ENCODE data around the gene CCL2. TPM values are rescaled to one million over a fixed set of nuclear protein-coding genes. Genes with fewer than 3 reads are reported as not detected.

Gene CCL2
- total RNA-seq, 1 experiment from 2014 or later: 1.4 TPM

GRCh38 chr17:34255841-34256240, 756 bp downstream of the CCL2 start:
- no peaks in the 10 kb centered on the region for H4K20me1 ChIP-seq (ENCODE audit: control insufficient read depth, insufficient read depth, insufficient read length)
- H3K18ac ChIP-seq (ENCODE audit: insufficient read length, low read depth, low read length): no peak overlapping the region
- peak overlapping the region; percentile 60 for H3K4me2 ChIP-seq (ENCODE audit: insufficient read depth, insufficient read length, low read length)
- H2BK20ac ChIP-seq (ENCODE audit: low read depth, low read length, poor library complexity, severe bottlenecking): no peak overlapping the region
- H3K9me3 ChIP-seq (ENCODE audit: control insufficient read depth, low read depth, low read length): no peaks in the 10 kb centered on the region
- no peaks in the 10 kb centered on the region; the same call in 1 of the 2 replicates for H3K27me3 ChIP-seq (ENCODE audit: insufficient read depth, low read length)
- no peak overlapping the region for H4K91ac ChIP-seq (ENCODE audit: insufficient read length, low read depth, low read length)
- peaks cover 0 to 2% (median 2%) of the 10 kb centered on the region in 3 experiments; a peak in 2 of 7 replicates for H3K36me3 Mint-ChIP-seq (ENCODE audit: insufficient read depth in 1 of 3, low read depth in 3 of 3)
- DNase-seq: no peak
- no peak overlapping the region for H4K5ac ChIP-seq (ENCODE audit: insufficient read length, low read depth, low read length)
- H3T11ph ChIP-seq (ENCODE audit: low read length): no peak overlapping the region
- H3K23ac ChIP-seq (ENCODE audit: insufficient read length, low read depth, low read length): no peak overlapping the region
- no peak overlapping the region for H2BK120ac ChIP-seq (ENCODE audit: low read depth, low read length, poor library complexity, severe bottlenecking)
- peaks cover 9% of the 10 kb centered on the region for H3K23me2 ChIP-seq (ENCODE audit: insufficient read length, low read depth, low read length, poor library complexity, severe bottlenecking)
- no peak overlapping the region for H2AK5ac ChIP-seq (ENCODE audit: insufficient read length, low read length)
- H3K27me3 Mint-ChIP-seq (ENCODE audit: low read depth): peaks cover 14% of the 10 kb centered on the region
- H3K9me3 Mint-ChIP-seq: no peaks in the 10 kb centered on the region
- no peaks in the 10 kb centered on the region for H3K79me1 ChIP-seq (ENCODE audit: insufficient read depth, low read depth, low read length, poor library complexity, severe bottlenecking)
- H3K27ac ChIP-seq (ENCODE audit: insufficient read length, low read depth, low read length): no peak overlapping the region
- peak overlapping the region; percentile 27 for H3K9ac ChIP-seq (ENCODE audit: extremely low read depth, insufficient read length, low read length)
- no peak overlapping the region for H2BK12ac ChIP-seq (ENCODE audit: insufficient read length, low read depth, low read length)
- H3K79me2 ChIP-seq (ENCODE audit: insufficient read depth, low read length): no peaks in the 10 kb centered on the region
- no peak for TF ChIP-seq CTCF (conservative IDR thresholded peaks at IDR 0.05)
- no peak overlapping the region for H2AFZ ChIP-seq (ENCODE audit: low read length)
- H3K4ac ChIP-seq (ENCODE audit: low read depth, low read length): no peak overlapping the region
- H3K56ac ChIP-seq (ENCODE audit: insufficient read length, low read depth, low read length): no peak overlapping the region
- no peak overlapping the region for H2BK5ac ChIP-seq (ENCODE audit: insufficient read length, low read length)
- no peak overlapping the region for H2BK15ac ChIP-seq (ENCODE audit: low read depth, low read length)
- H3K27ac Mint-ChIP-seq: peak overlapping the region in 1 of 3 experiments; percentile 96; a peak in 1 of 7 replicates
- WGBS (ENCODE audit: extremely low coverage, insufficient read length, low lambda C conversion rate): no CpG with 5 or more reads among the region's 1 CpG
- no peak overlapping the region for H3K14ac ChIP-seq (ENCODE audit: insufficient read depth, low read length)
- H3K4me1 ChIP-seq (ENCODE audit: insufficient read depth, low read length): peaks cover 4% of the 10 kb centered on the region; the same call in 1 of the 2 replicates
- peaks cover 41 to 45% of the 10 kb centered on the region in 2 experiments for H3K4me1 Mint-ChIP-seq
- no peak overlapping the region for H4K8ac ChIP-seq (replicated peaks; ENCODE audit: insufficient read length, low read depth, low read length)
- peak overlapping the region; percentile 59 to 78; a peak in 4 of 5 replicates for H3K4me3 Mint-ChIP-seq
